ENCODE data around the gene SLC11A1.

SLC11A1 gene

DNA sequence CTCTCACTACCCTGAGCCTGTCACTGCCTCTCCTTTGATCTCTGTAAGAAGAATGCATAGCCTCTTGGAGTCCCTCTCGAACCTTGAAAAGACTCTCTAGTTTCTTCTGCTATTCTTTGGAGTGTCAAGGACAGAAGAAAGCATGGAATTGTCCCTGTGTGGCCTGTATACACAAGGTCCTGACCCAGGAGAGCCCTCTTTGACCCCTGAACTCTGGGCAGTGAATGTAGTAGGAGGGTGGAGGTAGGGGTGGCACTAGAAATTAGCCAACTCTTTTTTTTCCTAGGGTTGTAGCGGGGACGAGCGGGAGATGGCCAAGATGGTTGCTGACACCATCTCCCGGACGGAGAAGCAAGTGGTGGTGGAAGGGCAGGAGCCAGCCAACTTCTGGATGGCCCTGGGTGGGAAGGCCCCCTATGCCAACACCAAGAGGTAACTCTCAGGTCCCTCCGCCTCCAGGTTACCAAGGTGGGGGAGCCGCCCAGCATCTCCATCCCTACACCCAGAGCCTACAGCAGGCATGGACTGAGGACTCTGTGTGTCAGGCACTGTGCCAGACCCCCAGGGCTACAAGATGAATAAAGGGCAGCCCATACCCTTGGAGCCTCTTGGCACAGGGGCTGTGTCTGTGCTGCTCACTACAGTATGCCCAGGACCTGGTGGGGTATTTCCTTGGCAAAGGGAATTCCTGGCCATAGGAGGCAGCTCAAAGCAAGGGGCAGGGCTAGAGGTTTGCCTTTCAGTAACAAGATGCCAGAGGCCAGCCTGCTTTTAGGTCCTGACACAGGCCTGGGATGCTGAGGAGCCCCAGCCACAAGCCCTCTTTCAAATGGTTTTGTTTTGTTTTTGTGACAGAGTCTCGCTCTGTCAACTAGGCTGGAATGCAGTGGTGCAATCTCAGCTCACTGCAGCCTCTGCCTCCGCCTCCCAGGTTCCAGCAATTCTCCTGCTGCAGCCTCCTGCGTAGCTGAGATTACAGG lies 53.2 kb downstream of the SLC11A1 start:
- DNase-seq (no peak), ATAC-seq (no peak)

GRCh38 chr2:218436992-218437391 lies 54.9 kb downstream of the SLC11A1 start:
- ATAC-seq (no peak), DNase-seq (no peak)

- ATAC-seq (no peak), DNase-seq (no peak)
Observed at GRCh38 chr2:218437969-218438368, 55.9 kb downstream of the SLC11A1 start.

DNA sequence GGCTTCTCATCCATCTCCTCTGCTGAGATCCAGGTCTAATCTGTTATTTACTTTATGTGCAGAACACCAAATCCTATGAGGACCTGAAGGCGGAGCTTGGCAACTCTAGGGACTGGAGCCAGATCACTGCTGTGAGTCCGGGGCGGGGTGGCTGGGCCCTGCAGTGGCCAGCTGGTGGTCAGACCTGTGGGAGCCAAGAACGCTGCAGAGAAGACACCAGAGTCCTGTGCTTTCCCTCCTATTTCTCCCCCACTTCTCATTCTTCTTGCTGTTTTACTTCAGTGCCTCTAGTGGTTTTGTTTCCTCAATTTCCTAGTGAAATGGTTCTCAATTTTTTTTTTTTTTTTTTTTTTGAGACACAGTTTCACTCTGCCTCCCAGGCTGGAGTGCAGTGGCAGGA lies 56.5 kb downstream of the SLC11A1 start:
- ATAC-seq: no peak
- DNase-seq: no peak

DNA sequence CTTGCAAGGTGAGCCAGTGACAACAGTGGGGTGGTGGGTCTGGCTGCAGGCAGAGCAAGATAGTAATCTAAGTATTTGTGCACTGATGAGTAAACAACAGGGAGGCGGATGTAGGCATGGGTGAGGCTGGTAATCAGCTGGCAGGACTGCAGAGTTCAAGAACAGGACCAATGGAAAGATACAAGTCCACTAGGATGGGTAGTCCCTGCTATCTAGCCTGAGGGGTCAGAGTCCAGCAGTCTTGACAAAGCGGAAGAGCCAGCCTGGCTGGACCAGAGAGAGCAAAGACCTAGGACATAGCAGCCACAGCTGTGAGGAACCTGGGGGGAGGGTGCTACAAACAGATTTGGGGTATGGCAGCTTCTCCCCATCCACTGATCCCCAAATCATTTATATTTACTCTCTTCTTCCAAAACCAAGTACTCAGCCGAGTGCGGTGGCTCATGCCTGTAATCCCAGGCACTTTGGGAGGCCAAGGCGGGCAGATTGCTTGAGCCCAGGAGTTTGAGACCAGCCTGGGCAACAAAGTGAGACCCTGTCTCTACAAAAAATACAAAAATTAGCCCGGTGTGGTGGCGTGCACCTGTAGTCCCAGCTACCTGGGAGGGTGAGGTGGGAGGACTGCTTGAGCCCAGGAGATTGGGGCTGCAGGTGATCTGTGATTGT lies 62.8 kb downstream of the SLC11A1 start:
- no peak for DNase-seq
- no peak for ATAC-seq

DNA sequence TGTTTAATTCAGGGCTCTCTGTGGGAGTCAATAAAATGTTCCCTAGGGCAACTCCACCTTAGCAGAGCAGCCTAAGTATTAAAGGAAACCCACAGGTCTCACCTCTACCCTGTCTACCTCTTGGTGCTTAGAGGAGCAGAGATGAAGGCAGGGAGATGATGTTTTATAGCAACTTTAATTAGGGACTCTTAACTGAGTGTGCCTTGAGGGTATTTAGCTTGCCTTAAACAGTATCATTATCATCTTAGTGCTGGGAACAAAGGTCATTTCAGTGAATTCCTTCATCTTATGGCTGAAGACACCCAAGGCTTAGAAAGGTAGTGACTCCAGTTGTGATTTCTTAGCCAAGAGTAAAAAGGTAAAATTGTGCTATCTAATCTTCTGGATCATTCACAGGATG lies 63.5 kb downstream of the SLC11A1 start:
- ATAC-seq (no peak), DNase-seq (no peak)
